ENCODE data around the gene USP34. TPM values are rescaled to one million over a fixed set of nuclear protein-coding genes. Genes with fewer than 3 reads are reported as not detected.

The USP34 gene
- total RNA-seq, 1 experiment from 2014 or later, result 91.4 TPM

- H3K27me3 ChIP-seq (ENCODE audit: control insufficient read depth, insufficient read depth, low read length), result no peaks in the 10 kb centered on the region
- CTCF ChIA-PET, result no interaction called here
- no peak overlapping the region for H3K27ac ChIP-seq (ENCODE audit: low read length)
- no peaks in the 10 kb centered on the region for H3K36me3 ChIP-seq (ENCODE audit: control insufficient read depth, insufficient read depth, low read length)
- POLR2A ChIA-PET, result no interaction called here
- ATAC-seq (no peak), DNase-seq (ENCODE audit: low read depth, low spot score) (no peak)
- intact Hi-C loops (cut with micrococcal nuclease; ENCODE audit: unreplicated experiment) (no loop called here), in situ Hi-C loops (cut with HindIII; ENCODE audit: low pct_unique_long_range_greater_than_20kb, low sequenced_read_pairs) (no loop called here)
- H3K9me3 ChIP-seq (ENCODE audit: control insufficient read depth, insufficient read depth, low read depth, low read length), result no peaks in the 10 kb centered on the region
- TF ChIP-seq CTCF (IDR thresholded peaks at IDR 0.05), result no peak
- no peak for TF ChIP-seq TCF7L2 (IDR thresholded peaks at IDR 0.05; ENCODE audit: low read depth, low read length)
- TF ChIP-seq REST (IDR thresholded peaks at IDR 0.05; ENCODE audit: insufficient read depth in 1 of 2, low read depth in 2 of 2, low read length in 1 of 2), result no peak
- TF ChIP-seq SIN3A (IDR thresholded peaks at IDR 0.05; ENCODE audit: borderline replicate concordance, insufficient read depth, low read depth, low read length), result no peak
- TF ChIP-seq POLR2AphosphoS5 (IDR thresholded peaks at IDR 0.05; ENCODE audit: low read depth, low read length), result no peak
- no TSS peak for BruUV-seq (replicated peaks)
- peaks cover 13% of the 10 kb centered on the region; the same call in 1 of the 2 replicates for H3K4me1 ChIP-seq (ENCODE audit: control insufficient read depth, insufficient read depth, low read length)
- no peak overlapping the region for H3K4me3 ChIP-seq (ENCODE audit: low read depth in 2 of 2, low read length in 2 of 2)
Observed at GRCh38 chr2:61463769-61464475, 7.0 kb downstream of the USP34 start.

- in situ Hi-C loops (cut with HindIII; ENCODE audit: low pct_unique_long_range_greater_than_20kb, low sequenced_read_pairs), result no loop called here
- TF ChIP-seq POLR2AphosphoS5 (IDR thresholded peaks at IDR 0.05; ENCODE audit: low read depth, low read length) (no peak), TCF7L2 (IDR thresholded peaks at IDR 0.05; ENCODE audit: low read depth, low read length) (no peak), REST (IDR thresholded peaks at IDR 0.05; ENCODE audit: insufficient read depth in 1 of 2, low read depth in 2 of 2, low read length in 1 of 2) (no peak), SIN3A (IDR thresholded peaks at IDR 0.05; ENCODE audit: borderline replicate concordance, insufficient read depth, low read depth, low read length) (no peak), CTCF (IDR thresholded peaks at IDR 0.05) (no peak)
- Histone ChIP-seq H3K27ac (ENCODE audit: low read length) (no peak overlapping the region), H3K27me3 (ENCODE audit: control insufficient read depth, insufficient read depth, low read length) (no peaks in the 10 kb centered on the region), H3K4me1 (ENCODE audit: control insufficient read depth, insufficient read depth, low read length) (peaks cover 11% of the 10 kb centered on the region; the same call in 1 of the 2 replicates), H3K9me3 (ENCODE audit: control insufficient read depth, insufficient read depth, low read depth, low read length) (no peaks in the 10 kb centered on the region), H3K36me3 (ENCODE audit: control insufficient read depth, insufficient read depth, low read length) (no peaks in the 10 kb centered on the region), H3K4me3 (ENCODE audit: low read depth in 2 of 2, low read length in 2 of 2) (no peak overlapping the region)
- ChIA-PET POLR2A (no interaction called here), CTCF (interaction anchor here (0.6 kb wide), 1 partner anchor 875 kb away, joined by 4 read pairs; no protein-coding TSS in a partner anchor)
- BruUV-seq (replicated peaks), result no TSS peak
- DNase-seq (ENCODE audit: low read depth, low spot score), result no peak
- ATAC-seq, result no peak
- intact Hi-C loops (cut with micrococcal nuclease; ENCODE audit: unreplicated experiment), result no loop called here
Observed at GRCh38 chr2:61461404-61461803, 9.5 kb downstream of the USP34 start.
